ENCODE results near the gene PPM1G.

DNA sequence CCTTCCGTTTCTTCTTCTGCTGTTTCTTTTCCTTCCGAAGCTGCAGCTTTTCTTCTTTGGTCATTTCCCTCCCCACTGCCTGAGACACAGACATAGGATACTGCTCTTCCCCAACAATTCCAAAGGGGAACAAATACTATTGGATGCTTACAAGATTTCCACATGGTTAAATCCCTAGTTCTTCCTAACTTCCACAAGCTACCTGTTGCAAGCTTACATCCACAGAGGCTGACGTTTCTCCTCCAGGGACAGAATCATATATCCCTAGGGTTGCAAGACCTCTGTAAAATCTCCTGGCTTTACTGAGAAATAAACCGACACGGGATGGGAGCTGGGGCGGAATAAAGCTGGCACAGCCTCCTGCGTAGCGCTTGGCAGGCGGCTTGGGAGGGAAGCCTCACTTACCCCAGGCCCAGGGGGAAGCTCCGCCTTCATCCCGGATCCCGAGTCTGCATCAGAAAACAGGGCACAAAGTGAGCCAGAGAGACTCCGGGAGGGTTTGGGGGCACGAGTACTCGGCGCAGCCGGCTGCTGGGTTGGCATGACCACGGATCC is 39.8 kb downstream of the PPM1G start:
- TF ChIP-seq CTCF (IDR thresholded peaks at IDR 0.05 in 8 of 11, conservative IDR thresholded peaks at IDR 0.05 in 3 of 11) (no peak), POLR2A (IDR thresholded peaks at IDR 0.05) (no peak), POLR2AphosphoS5 (IDR thresholded peaks at IDR 0.05) (no peak)
